ENCODE results near the gene CELF1. TPM values are rescaled to one million over a fixed set of nuclear protein-coding genes. Genes with fewer than 3 reads are reported as not detected.

CELF1 gene
- total RNA-seq, 1 donor, result 128 TPM

DNA sequence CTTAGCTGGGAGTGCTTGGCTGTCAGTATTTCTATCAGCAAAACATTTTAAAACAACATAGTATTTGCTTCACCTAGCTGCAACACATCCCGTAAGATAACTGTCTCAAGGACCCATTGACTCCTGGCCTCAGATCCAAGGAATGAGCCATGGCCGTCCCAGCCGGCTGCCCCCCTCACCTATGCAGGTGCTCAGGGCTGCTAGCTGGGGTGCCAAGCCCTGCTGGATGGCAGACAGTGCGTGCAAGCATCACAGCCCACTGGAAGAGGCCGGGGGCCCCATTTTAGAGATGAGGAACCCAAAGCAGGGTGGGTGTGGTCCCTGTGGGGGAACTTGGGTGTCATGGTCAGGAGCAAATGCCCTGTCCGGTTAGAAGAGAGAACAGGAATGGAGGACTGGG is 135.2 kb downstream of the CELF1 start:
- no peak overlapping the region for H3K4me3 ChIP-seq (ENCODE audit: low read depth, low read length)
- DNase-seq (ENCODE audit: low read depth), result no peak
- TF ChIP-seq CTCF (IDR thresholded peaks at IDR 0.05; ENCODE audit: insufficient read depth, low read depth, low read length), result no peak

GRCh38 chr11:47415949-47416472 is 136.9 kb downstream of the CELF1 start:
- DNase-seq (ENCODE audit: low read depth), result peak; percentile 97
- TF ChIP-seq CTCF (IDR thresholded peaks at IDR 0.05; ENCODE audit: insufficient read depth, low read depth, low read length), result no peak
- no peak overlapping the region for H3K4me3 ChIP-seq (ENCODE audit: low read depth, low read length)

Small RNA genes lying within 50 kb of the gene (small RNA-seq; reads per million reads assigned to genes)
- gene RN7SL652P (not detected), gene RNU5E-10P (not detected)

Other genes starting within 250 kb of the CELF1 start
- not detected in 2 replicates for gene MYBPC3, start 200.4 kb downstream of the CELF1 start, total RNA-seq
- not detected in 2 replicates for gene SPI1, start 174.6 kb downstream of the CELF1 start, total RNA-seq
- gene SLC39A13, start 144.5 kb downstream of the CELF1 start, total RNA-seq, result 73.0 and 83.4 TPM in 2 replicates
- 150 and 163 TPM in 2 replicates for gene PSMC3, start 126.7 kb downstream of the CELF1 start, total RNA-seq
- under 0.01 and 0.43 TPM in 2 replicates for gene RAPSN, start 104.0 kb downstream of the CELF1 start, total RNA-seq
- gene PTPMT1, start 12.5 kb upstream of the CELF1 start, total RNA-seq, result 66.7 and 71.7 TPM in 2 replicates
- gene KBTBD4, start 25.8 kb upstream of the CELF1 start, total RNA-seq, result 18.7 and 24.2 TPM in 2 replicates
- gene NDUFS3, start 25.9 kb upstream of the CELF1 start, total RNA-seq, result 66.1 and 70.5 TPM in 2 replicates
- gene FAM180B, start 33.5 kb upstream of the CELF1 start, total RNA-seq, result not detected in 2 replicates
- 0.43 and 0.64 TPM in 2 replicates for gene C1QTNF4, start 41.3 kb upstream of the CELF1 start, total RNA-seq
- 78.9 and 102 TPM in 2 replicates for gene MTCH2, start 89.4 kb upstream of the CELF1 start, total RNA-seq
- 0.64 and 1.3 TPM in 2 replicates for gene AGBL2, start 162.2 kb upstream of the CELF1 start, total RNA-seq
- 107 and 120 TPM in 2 replicates for gene FNBP4, start 214.2 kb upstream of the CELF1 start, total RNA-seq